HG03196 (cell line): Measurements from ENCODE around the gene CENPI.
"Not testable (repeated sequence)": the region's sequence is repeated elsewhere in the genome, so short reads cannot be mapped to it uniquely, and the experiment has no call there.

Experiments used
- ATAC-seq: cut with Tn5 transposase; IDR thresholded peaks from one replicate; pipeline ENCODE4 v1.9.1; 2021; ENCODE audit not compliant: unreplicated experiment

CENPI gene, protein sequence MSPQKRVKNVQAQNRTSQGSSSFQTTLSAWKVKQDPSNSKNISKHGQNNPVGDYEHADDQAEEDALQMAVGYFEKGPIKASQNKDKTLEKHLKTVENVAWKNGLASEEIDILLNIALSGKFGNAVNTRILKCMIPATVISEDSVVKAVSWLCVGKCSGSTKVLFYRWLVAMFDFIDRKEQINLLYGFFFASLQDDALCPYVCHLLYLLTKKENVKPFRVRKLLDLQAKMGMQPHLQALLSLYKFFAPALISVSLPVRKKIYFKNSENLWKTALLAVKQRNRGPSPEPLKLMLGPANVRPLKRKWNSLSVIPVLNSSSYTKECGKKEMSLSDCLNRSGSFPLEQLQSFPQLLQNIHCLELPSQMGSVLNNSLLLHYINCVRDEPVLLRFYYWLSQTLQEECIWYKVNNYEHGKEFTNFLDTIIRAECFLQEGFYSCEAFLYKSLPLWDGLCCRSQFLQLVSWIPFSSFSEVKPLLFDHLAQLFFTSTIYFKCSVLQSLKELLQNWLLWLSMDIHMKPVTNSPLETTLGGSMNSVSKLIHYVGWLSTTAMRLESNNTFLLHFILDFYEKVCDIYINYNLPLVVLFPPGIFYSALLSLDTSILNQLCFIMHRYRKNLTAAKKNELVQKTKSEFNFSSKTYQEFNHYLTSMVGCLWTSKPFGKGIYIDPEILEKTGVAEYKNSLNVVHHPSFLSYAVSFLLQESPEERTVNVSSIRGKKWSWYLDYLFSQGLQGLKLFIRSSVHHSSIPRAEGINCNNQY

DNA sequence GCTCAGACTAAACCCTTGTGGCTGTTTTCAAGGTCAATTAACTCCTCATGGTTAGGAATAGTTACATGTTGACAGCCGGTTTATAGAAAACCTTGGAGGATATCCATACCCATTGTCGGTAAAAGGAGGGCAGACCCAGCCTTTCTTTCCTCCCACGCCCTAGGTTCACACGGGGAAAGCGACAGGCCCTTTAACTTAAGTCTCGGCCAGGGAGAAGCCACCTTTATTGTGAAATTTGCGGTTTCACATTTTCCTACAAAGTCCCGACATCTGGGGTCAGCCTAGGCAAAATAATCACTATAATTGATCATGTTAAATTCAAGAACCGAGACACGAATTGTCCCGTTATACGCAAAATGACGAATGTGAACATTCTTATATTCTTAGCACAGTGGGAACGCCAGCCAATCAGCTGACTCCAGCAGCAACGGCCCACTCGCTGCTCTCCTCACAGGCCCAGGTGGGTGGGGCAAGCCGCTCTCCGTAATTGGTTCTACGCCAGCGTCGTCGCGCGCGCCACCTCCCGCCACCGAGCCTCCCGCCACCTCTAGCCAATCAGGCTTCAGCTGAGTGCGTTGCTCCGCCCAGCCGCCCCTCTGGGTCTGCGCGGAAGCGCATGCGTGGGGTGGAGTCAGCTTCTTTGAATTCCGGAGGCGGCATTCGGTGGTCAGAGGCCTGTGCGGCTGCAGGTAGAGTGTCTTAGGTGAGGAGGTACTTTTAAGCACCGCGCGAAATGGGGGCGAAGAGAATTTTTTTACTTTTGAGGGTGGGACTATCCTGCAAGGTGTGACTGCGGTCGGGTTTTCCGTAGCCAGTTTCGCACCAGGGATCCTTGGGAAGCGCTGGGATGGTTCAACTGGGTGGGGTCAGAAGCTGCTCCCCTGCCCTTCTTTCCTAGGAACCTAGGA lies at the start of gene CENPI:
TSS of gene CENPI (plus strand) at position 659 of the 908 bp plus-strand sequence. CDS start 2,867 bp downstream, outside the sequence.
- ATAC-seq, result peak; percentile 100

DNA sequence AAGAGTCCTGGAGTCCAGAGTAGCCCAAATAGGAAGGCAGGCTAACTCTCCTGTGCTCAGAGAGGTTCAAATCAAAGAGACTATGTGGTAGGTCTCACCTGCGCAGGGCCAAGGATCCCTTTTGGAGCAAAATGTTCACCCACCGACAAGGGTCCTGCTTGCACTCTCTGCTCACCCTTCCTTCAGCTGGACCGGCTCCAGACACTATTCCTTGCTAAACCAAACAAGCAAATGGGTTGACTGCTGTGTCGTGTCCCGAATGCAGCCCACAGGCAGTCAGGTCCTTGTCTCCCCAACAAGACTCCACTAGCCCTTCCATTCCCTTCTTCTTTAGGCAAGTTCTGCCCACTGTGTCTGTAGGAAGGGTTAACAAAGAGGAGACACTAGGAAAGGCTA lies 46.9 kb upstream of the CENPI start:
- peak; percentile 2 for ATAC-seq

DNA sequence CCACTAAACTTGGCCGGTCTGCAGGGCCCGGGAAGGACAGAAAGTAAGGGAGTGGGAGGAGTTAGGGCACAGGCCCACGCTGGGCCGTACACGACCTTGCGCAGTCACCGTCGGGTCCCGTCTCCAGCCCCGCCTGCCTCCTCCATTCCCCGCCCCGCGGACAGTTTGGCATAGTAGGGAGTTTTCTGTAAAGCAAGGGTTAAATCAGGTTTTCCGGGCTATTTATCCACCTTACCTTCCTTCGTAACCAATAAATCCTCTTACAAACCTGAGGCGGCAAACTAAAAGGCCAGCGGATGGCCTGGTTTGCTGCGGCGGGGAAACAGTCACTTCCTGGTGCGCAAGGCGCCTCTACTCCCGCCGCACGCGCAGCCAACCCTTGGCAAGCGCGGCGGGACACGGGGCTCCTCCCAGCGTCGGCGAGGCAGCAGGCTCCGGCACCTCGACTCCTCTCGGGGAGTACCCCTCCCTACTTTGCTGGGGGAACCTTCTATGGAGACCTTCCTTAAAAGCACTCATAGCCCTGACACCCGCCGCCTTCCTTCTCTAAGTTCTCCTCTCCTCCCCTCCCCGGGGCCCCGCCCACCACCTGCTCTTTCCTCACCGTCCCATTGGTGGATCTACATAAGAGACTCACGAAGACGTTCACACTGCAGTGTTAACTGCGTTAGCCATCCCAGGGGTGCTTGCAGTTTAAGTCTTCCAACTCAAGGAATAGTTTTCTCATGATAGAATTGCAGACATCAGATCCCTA lies 46.3 kb upstream of the CENPI start, which contains the start of gene TRMT2B:
TSS of gene TRMT2B (minus strand) at position 563 of the 754 bp plus-strand sequence. CDS start 9,822 bp downstream, outside the sequence.
- peak; percentile 95 for ATAC-seq

GRCh38 chrX:101056551-101056950 lies 41.5 kb upstream of the CENPI start:
- not testable (repeated sequence) for ATAC-seq

DNA sequence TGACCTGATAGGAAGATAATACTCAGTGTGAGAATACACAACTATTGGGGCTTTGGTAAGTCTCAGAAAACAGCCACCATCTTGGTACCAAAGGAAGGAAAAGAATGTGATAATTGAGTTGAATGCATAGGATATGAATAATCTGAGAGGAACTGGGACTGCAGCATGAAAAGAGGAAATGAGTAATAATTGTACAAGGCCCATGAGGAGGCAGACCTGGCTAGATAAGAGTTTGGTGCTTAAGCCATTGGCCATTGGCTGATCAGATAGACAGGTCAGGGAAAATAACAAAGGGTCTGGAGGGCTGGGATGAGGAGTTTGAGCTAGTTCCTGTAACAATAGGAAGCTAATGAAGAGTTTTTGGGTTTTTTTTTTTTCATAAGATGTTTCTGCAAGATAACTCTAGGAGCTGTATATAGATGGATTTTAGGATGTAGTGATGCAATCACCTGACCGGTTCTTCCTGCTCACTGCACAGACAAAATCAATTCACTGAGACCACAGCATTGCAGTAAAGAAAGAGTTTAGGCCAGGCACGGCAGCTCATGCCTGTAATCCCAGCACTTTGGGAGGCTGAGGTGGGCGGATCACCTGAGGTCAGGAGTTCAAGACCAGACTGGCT lies 40.8 kb upstream of the CENPI start:
- peak; percentile 69 for ATAC-seq

DNA sequence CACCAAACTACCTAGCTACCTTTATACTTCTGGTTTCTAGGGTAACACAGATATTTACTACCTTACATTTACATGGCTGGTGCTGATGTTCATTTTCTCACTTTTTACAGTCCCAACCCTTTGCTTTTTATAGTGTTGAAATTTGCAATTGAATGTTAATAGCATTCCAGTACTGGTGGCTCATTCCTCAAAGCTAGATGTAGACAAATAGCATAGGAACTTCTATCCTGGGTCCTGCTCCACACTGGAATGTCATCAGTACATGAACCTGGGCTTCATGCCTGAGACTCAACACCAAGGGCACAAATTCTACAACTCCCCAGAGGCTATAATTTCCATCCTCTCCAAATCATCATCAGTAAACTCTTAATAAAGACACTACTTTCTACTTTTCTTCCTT lies 35.8 kb upstream of the CENPI start:
- no peak for ATAC-seq

- no peak for ATAC-seq
Observed at GRCh38 chrX:101071582-101071981, 26.4 kb upstream of the CENPI start.

GRCh38 chrX:101078716-101079598 lies 19.0 kb upstream of the CENPI start, which contains the start of gene TMEM35A:
TSS of gene TMEM35A (plus strand) at chrX:101078879. CDS start at chrX:101079003, 124 bp downstream.
- ATAC-seq, result no peak

DNA sequence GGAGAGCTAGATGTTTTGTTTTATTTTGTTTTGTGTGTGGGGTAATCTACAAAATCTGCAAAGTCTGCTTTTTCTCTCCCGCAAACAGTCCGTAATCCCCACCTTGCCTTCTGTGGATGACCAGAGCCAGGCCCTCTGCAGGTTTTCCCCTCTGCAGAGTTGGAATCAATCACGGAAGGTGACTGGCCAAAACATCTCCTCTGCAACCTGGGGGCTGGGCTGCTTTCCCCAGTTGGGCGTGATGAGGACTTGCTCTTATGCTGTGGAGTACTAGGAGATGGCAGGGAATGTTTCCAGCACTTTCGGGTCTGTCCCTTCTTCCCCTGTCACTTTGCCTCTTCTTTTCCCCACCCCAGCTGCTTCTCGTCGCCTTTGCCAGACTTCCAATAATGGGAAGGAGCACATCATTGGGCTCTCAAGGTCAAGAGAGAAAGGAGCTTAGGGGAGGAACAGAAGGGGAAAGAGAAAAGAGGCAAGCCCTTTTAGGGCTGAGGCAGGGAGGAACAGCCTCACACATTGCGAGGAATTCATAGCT lies 18.2 kb upstream of the CENPI start:
- ATAC-seq, result no peak

DNA sequence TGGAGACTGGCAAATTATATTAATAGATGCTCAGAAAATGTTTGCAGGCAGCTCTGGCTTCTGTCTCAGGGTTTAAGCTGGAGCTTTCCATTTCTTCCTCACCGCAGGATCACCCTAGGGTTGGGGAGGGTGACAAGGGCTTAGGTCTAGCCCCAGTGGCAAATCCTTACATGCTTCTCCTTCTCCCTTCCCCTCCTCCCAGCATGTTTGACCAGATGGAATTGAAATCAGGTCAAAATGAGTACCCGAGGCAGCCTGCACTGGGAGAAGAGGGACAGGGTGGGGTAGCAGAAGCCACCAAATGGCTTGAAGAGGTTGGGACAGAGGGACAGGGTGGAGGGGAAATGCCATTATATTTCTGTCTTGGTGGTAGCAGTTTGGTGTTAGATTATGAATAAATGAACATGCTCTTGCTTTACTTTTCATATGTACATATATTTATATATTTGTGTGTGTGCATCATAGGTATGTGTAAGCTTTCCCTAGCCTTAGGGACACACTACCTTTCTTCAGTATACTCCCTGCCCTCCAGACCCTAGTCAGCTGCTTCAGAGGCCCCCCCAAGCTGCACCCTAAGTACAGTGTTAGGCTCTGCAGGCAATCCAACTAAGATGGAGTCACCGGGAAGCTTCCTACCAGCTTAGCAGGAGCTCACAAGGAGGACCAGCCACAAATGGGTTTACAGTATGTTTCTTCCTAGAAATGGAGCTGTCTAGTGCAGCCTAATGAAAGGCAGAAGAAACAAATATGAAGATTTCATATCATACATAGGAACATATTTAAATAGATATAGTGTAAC lies 17.5 kb upstream of the CENPI start:
- no peak for ATAC-seq

DNA sequence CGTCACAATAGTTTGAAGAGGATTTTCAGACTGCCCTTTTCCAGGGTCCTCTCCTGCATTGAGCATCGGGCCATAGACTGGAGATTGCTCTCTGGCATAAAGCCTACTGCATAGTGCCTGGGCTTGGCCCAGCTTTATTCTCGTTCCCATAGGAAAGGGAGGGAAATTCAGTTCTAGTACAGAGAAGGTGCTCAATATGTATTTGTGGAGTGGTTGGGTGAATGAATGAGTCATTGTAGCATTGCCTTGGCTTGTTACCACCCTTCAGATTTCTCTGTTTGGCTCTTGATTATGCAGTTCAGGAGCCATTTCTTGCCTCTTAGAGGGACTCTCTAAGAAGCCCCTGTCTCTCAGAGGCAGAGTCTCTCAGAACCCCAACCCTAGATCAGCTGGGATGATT lies 16.8 kb upstream of the CENPI start:
- ATAC-seq, result no peak

DNA sequence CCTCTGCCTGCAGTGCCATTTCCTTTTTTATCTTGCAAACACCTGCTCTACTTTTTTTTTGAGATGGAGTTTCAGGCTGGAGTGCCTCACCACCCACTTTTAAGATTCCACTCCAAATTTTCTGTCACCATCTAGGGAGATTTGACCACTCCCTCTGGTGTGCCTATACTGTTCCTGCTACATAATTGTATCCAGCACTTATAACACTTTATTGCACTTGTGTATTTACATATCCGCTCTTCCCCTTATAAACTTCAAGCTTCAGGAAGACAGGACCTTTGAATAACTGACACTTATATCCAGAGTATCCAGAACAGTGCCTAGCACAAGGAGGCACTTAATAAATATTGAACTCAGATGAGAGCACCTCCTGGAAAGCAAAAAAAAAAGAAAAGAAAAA lies 6.2 kb upstream of the CENPI start:
- ATAC-seq, result no peak

DNA sequence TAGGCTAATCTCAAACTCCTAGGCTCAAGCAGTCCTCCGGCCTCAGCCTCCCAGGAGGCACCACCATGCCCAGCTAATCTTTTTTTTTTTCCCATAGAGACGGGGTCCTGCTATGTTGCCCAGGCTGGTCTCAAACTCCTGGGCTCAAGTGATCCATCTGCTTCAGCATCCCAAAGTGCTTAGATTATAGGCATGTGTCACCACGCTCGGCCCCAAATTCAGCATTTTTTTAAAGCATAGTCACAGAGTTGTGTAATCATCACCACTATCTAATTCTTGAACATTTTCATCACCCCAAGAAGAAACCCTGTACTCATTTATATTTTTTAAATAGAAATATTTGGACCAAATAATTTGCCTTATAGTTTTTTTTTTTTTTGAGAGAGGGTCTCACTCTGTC lies 10.3 kb downstream of the CENPI start:
- no peak for ATAC-seq

DNA sequence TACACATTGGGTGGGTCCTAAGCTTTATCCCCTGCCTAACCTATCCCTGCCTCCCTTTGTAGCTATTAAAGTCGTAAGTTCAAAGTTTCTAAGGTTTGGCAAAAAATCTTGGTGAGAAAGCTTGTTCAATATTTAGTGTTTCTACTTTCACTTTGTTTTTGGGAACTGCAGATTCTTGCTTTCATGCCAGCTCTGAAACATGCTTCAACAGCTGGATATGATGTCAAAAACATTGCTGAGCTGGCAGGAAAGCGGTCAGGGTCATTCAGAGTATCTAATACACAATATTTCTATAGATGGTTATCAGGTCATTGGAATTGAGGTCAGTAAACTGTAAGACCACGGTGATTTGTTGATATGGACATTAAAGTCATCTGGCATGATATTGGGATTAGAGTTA lies 19.7 kb downstream of the CENPI start:
- ATAC-seq, result no peak

DNA sequence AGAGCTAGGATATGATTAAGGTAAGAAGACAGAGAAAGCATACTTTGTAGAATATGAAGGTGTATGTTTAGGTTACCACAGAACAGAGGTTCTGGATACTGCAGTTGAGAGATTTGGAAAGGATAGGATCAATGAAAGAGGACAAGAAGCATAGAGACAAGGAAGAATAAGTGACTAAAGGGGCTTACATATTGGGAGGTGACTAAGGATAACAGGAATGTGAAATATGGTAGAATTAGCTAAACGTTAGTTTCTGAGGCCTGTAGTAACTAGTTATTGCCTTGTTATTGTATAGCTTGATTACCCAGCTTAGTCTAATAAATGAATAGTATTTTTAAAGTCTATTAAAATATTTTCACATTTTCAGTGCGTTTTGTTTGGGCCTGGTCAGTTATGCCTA lies 38.2 kb downstream of the CENPI start:
- no peak for ATAC-seq
